Neuronal stem cell (in vitro differentiated cells): ENCODE measurements around the gene SIGLEC11.
A peak's percentile ranks its signal among the peaks of the same experiment; 100 is the strongest.

Source experiments
- DNase-seq: peaks from one replicate; pipeline ENCODE4 v3.0.0-alpha.2; 2013; ENCODE audit warnings: low spot score
- H2AFZ ChIP-seq: one replicate; pipeline ENCODE4 v1.6.1; 2013; ENCODE audit warnings: mild to moderate bottlenecking, low read length, inconsistent platforms
- H2AK5ac ChIP-seq: 2 replicates; pipeline ENCODE4 v1.6.1; 2013; ENCODE audit warnings: low read depth, mild to moderate bottlenecking, inconsistent platforms, low read length, moderate library complexity, mixed read lengths
- H2BK120ac ChIP-seq: 2 replicates; pipeline ENCODE4 v1.6.1; 2013; ENCODE audit warnings: low read depth, mild to moderate bottlenecking, inconsistent platforms, low read length, moderate library complexity, mixed read lengths
- H2BK12ac ChIP-seq: one replicate; pipeline ENCODE4 v1.6.1; 2013; ENCODE audit warnings: low read length, inconsistent platforms
- H2BK15ac ChIP-seq: 2 replicates; pipeline ENCODE4 v1.6.1; 2013; ENCODE audit warnings: mild to moderate bottlenecking, low read length, inconsistent platforms, mixed read lengths
- H2BK5ac ChIP-seq: one replicate; pipeline ENCODE4 v1.6.1; 2013; ENCODE audit warnings: inconsistent platforms, mild to moderate bottlenecking, low read length, moderate library complexity
- H3K14ac ChIP-seq: one replicate; pipeline ENCODE4 v1.6.1; 2013; ENCODE audit warnings: low read length, inconsistent platforms
- H3K18ac ChIP-seq: 2 replicates; pipeline ENCODE4 v1.6.1; 2013; ENCODE audit warnings: low read length, inconsistent platforms
- H3K23ac ChIP-seq: 2 replicates; pipeline ENCODE4 v1.6.1; 2013; ENCODE audit warnings: low read depth, mild to moderate bottlenecking, mixed read lengths, low read length, inconsistent platforms; ENCODE audit not compliant: poor library complexity
- H3K27ac ChIP-seq: replicated peaks from 3 replicates; pipeline ENCODE4 v1.5.1; 2013; ENCODE audit warnings: low read length, inconsistent platforms
- H3K27me3 ChIP-seq, 3 experiments: 2 replicates each; pipeline ENCODE4 v1.6.1; 2013; ENCODE audit warnings: low read length in 3 of 3, mild to moderate bottlenecking in 2 of 3, inconsistent platforms in 1 of 3, low read depth in 1 of 3, mixed read lengths in 1 of 3, moderate library complexity in 1 of 3; ENCODE audit not compliant: control insufficient read depth in 3 of 3, insufficient read depth in 3 of 3
- H3K36me3 ChIP-seq, 2 donors: replicated peaks in 1 of 2; 2 replicates each; pipeline ENCODE4 v1.6.1; 2013; ENCODE audit warnings: low read length in 2 of 2; ENCODE audit not compliant: control insufficient read depth in 2 of 2, insufficient read depth in 2 of 2
- H3K4ac ChIP-seq: 2 replicates; pipeline ENCODE4 v1.6.1; 2013; ENCODE audit warnings: inconsistent platforms, mild to moderate bottlenecking, low read length, moderate library complexity
- H3K4me1 ChIP-seq, 2 donors: 1 replicate in 1 of 2; 2 replicates in 1 of 2; pipeline ENCODE4 v1.6.1; 2013; ENCODE audit warnings: low read length in 2 of 2, low read depth in 1 of 2; ENCODE audit not compliant: control insufficient read depth in 2 of 2, insufficient read depth in 1 of 2
- H3K4me2 ChIP-seq: one replicate; pipeline ENCODE4 v1.6.1; 2013; ENCODE audit warnings: mild to moderate bottlenecking, low read length, inconsistent platforms; ENCODE audit not compliant: insufficient read depth, poor library complexity, severe bottlenecking
- H3K4me3 ChIP-seq, 2 donors: 2 replicates each; pipeline ENCODE4 v1.5.1; 2013; ENCODE audit warnings: low read length in 2 of 2, mild to moderate bottlenecking in 2 of 2, inconsistent platforms in 1 of 2, moderate library complexity in 1 of 2
- H3K79me1 ChIP-seq: one replicate; pipeline ENCODE4 v1.6.1; 2013; ENCODE audit warnings: low read depth, mild to moderate bottlenecking, inconsistent platforms, low read length, moderate library complexity
- H3K9ac ChIP-seq: one replicate; pipeline ENCODE4 v1.6.1; 2013; ENCODE audit warnings: mild to moderate bottlenecking, low read depth, low read length, inconsistent platforms; ENCODE audit not compliant: poor library complexity
- H3K9me3 ChIP-seq, 2 donors: replicated peaks in 1 of 2; 2 replicates each; pipeline versions ENCODE3 to v1.6.1; 2013; ENCODE audit warnings: low read length in 2 of 2, mild to moderate bottlenecking in 2 of 2, inconsistent platforms in 1 of 2, low read depth in 1 of 2, mixed read lengths in 1 of 2, moderate library complexity in 1 of 2; ENCODE audit not compliant: control insufficient read depth in 2 of 2, insufficient read depth in 1 of 2
- H4K8ac ChIP-seq: one replicate; pipeline ENCODE4 v1.6.1; 2013; ENCODE audit warnings: low read depth, mild to moderate bottlenecking, inconsistent platforms, low read length, moderate library complexity
- H4K91ac ChIP-seq: one replicate; pipeline ENCODE4 v1.6.1; 2013; ENCODE audit warnings: low read length, low read depth, mild to moderate bottlenecking, inconsistent platforms; ENCODE audit not compliant: poor library complexity
- WGBS, 2 donors: extraction: QIAGEN DNeasy Blood & Tissue Kit; methylation state at CpG; one replicate each; pipeline ENCODE4 v1.1.7; 2013; ENCODE audit warnings: missing lambda C conversion rate in 2 of 2, mixed read lengths in 1 of 2; ENCODE audit not compliant: insufficient read length in 2 of 2, insufficient replicate concordance in 1 of 2; ENCODE audit errors: extremely low coverage in 2 of 2; 5-methylcytosine and 5-hydroxymethylcytosine counted together

Gene SIGLEC11

DNA sequence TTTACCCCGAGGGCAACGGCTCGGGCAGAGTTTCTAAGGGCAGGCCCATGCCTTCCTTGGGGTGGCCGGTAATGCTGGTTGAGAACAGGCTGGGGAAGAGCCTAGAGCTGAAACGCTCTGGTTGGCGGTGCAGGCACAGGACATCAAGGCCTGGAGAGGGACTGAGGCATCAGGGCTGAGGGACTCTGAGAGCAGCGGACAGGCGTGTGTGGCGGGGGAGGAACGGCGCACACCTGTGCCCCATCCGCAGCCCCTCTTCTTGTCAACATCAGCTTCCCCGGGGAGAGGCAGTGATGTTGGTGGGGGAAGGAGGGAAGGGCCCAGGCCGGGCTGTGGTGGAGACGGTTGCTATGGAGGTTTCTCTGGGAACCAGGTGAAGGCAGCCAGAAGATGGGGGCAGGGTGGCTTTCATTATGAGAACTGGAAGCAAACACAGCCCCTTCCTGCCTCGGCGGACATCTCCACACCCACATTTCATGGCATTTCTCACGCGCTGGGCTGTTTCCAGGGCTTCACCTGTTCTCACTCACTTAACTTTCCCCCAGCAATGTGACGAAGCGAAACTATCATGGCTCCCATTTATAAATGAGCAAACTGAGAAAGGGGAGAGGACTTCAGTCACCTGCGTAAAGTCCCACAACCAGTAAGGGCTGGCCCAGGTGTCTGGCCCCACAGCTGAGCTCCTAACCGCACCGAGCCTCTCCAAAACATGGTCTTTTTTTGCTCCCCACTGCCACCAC lies 40.2 kb downstream of the SIGLEC11 start:
- H3K23ac ChIP-seq, result peak overlapping the region; percentile 11
- H2BK12ac ChIP-seq, result no peak overlapping the region
- H3K9me3 ChIP-seq, result peaks cover 2 to 3% of the 10 kb centered on the region in 2 donors
- H3K4ac ChIP-seq, result no peak overlapping the region
- no peak overlapping the region for H4K91ac ChIP-seq
- no peak overlapping the region for H2BK5ac ChIP-seq
- no peak overlapping the region for H2AK5ac ChIP-seq
- no peak overlapping the region for H3K14ac ChIP-seq
- H3K4me1 ChIP-seq, result peaks cover 0 to 12% of the 10 kb centered on the region in 2 donors
- H2AFZ ChIP-seq, result no peak overlapping the region
- H3K27me3 ChIP-seq, result no peaks in the 10 kb centered on the region
- H3K4me2 ChIP-seq, result no peak overlapping the region
- peak overlapping the region; percentile 50 for H3K9ac ChIP-seq
- H3K36me3 ChIP-seq, result peaks cover 38 to 93% of the 10 kb centered on the region in 2 donors
- H2BK15ac ChIP-seq, result no peak overlapping the region
- no peak overlapping the region for H3K18ac ChIP-seq
- H3K4me3 ChIP-seq, result no peak overlapping the region
- peaks cover 35% of the 10 kb centered on the region for H3K79me1 ChIP-seq
- no peak for DNase-seq
- no peak overlapping the region for H2BK120ac ChIP-seq
- no CpG with 5 or more reads among the region's 24 CpGs for WGBS, 2 donors
- H3K27ac ChIP-seq, result no peak overlapping the region
- no peak overlapping the region for H4K8ac ChIP-seq

DNA sequence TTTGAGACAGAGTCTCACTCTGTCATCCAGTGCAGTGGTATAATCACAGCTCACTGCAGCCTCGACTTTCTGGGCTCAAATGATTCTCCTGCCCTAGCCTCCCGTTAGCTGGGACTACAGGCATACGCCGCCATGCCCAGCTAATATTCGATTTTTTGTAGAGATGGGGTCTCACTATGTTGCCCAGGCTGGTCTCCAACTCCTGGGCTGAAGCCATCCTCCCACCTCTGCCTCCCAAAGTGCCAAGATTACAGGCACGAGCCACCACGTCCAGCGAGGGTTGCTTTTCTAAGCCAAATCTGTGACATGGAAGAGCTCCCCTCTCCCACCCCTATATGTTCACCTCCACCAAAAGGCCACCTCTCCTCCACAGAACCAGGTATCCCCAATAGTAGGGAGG lies 42.9 kb downstream of the SIGLEC11 start:
- H2BK12ac ChIP-seq, result no peak overlapping the region
- peaks cover 5 to 7% of the 10 kb centered on the region in 2 donors for H3K9me3 ChIP-seq
- no peak for DNase-seq
- H2BK120ac ChIP-seq, result no peak overlapping the region
- peaks cover 30% of the 10 kb centered on the region for H3K79me1 ChIP-seq
- H3K27ac ChIP-seq, result no peak overlapping the region
- H3K9ac ChIP-seq, result no peak overlapping the region
- no peak overlapping the region for H2AK5ac ChIP-seq
- H2BK15ac ChIP-seq, result no peak overlapping the region
- H3K18ac ChIP-seq, result no peak overlapping the region
- no peak overlapping the region for H4K8ac ChIP-seq
- no peak overlapping the region for H3K14ac ChIP-seq
- no peak overlapping the region for H2BK5ac ChIP-seq
- no peaks in the 10 kb centered on the region for H3K27me3 ChIP-seq
- H3K23ac ChIP-seq, result no peak overlapping the region
- no CpG with 5 or more reads among the region's 8 CpGs for WGBS, 2 donors
- H3K4me3 ChIP-seq, result no peak overlapping the region
- H3K4me1 ChIP-seq, result peaks cover 0 to 12% of the 10 kb centered on the region in 2 donors
- H3K4me2 ChIP-seq, result no peak overlapping the region
- no peak overlapping the region for H4K91ac ChIP-seq
- no peak overlapping the region for H2AFZ ChIP-seq
- H3K36me3 ChIP-seq, result peaks cover 43 to 91% of the 10 kb centered on the region in 2 donors
- no peak overlapping the region for H3K4ac ChIP-seq

DNA sequence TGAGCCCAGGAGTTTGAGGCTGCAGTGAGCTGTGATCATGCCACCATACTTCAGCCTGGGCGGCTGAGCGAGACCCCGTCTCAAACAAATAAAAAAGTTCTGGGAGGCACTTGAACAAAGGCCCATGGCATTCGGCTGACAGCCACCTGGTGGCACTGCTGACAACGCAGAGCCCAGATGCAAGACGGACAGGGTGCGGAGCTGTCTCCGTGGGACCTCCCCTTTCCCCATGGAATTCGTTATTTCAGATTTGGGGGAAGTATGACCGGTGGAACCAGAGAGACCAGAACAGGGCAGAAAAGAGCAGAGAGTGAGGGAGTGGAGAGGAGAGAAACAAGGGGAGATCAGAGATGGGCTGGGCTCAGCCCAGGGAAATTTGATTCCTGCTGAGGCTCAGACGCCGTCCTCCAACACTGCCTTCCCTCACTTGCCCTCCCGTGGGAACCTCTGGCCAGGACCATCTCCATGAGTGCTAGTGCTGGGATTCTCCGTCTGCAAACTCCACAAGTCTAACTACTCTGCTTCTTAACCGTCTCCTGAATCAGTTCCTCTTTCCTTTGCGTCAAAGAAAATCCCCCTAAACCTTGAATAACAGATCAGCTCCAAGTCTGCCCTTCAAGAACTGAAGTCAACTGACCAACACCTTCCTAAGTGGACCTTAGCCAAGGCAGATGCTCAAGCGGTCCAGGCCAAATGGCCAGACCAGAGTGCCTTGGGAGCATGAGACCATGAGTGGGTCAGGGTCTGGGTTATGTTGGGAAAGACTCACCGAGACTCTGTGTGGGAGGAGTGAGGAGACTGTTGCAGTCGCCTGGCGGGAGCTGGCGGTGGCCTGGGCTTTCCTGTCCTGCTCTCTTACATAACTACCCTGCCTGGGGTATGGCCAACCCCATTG lies 43.9 kb downstream of the SIGLEC11 start:
- H2BK15ac ChIP-seq, result no peak overlapping the region
- WGBS, 2 donors, result no CpG with 5 or more reads among the region's 21 CpGs
- no peak overlapping the region for H4K8ac ChIP-seq
- no peak for DNase-seq
- H3K27me3 ChIP-seq, result no peaks in the 10 kb centered on the region
- H3K9ac ChIP-seq, result no peak overlapping the region
- H3K4ac ChIP-seq, result no peak overlapping the region
- no peak overlapping the region for H3K4me3 ChIP-seq
- no peak overlapping the region for H3K14ac ChIP-seq
- H3K4me1 ChIP-seq, result peaks cover 0 to 10% of the 10 kb centered on the region in 2 donors
- H2BK5ac ChIP-seq, result no peak overlapping the region
- no peak overlapping the region for H2AFZ ChIP-seq
- no peak overlapping the region for H2BK120ac ChIP-seq
- H3K36me3 ChIP-seq, result peaks cover 45 to 90% of the 10 kb centered on the region in 2 donors
- H2BK12ac ChIP-seq, result no peak overlapping the region
- no peak overlapping the region for H3K4me2 ChIP-seq
- peaks cover 27% of the 10 kb centered on the region for H3K79me1 ChIP-seq
- no peak overlapping the region for H3K23ac ChIP-seq
- no peak overlapping the region for H3K27ac ChIP-seq
- no peak overlapping the region for H2AK5ac ChIP-seq
- H4K91ac ChIP-seq, result no peak overlapping the region
- peaks cover 5 to 7% of the 10 kb centered on the region in 2 donors for H3K9me3 ChIP-seq
- no peak overlapping the region for H3K18ac ChIP-seq

DNA sequence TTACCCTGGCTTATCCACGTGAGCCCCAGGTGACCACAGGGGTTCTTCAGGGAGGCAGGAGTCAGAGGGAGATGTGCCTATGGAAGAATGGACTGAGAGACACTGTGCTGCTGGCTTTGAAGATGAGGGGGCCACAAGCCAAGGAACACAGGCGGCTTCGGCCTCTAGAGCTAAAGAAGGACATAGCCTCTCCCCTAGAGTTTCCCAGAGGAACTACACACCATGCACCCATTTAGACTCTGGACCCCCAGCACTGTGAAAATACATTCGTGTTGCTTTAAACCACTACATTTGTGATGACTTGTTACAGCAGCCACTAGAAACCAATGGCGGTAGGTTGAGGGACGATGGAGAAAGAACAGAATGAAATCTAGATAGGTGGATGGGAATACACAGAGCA lies 45.7 kb downstream of the SIGLEC11 start:
- no peak overlapping the region for H2BK12ac ChIP-seq
- peaks cover 5 to 7% of the 10 kb centered on the region in 2 donors for H3K9me3 ChIP-seq
- H3K9ac ChIP-seq, result no peak overlapping the region
- no CpG with 5 or more reads among the region's 6 CpGs for WGBS, 2 donors
- H3K18ac ChIP-seq, result no peak overlapping the region
- no peak overlapping the region for H3K4me2 ChIP-seq
- peaks cover 41 to 88% of the 10 kb centered on the region in 2 donors for H3K36me3 ChIP-seq
- H3K4me3 ChIP-seq, result no peak overlapping the region
- no peak overlapping the region for H2BK15ac ChIP-seq
- no peak overlapping the region for H2BK120ac ChIP-seq
- no peak overlapping the region for H2AFZ ChIP-seq
- peaks cover 20% of the 10 kb centered on the region for H3K79me1 ChIP-seq
- H3K27me3 ChIP-seq, result no peaks in the 10 kb centered on the region
- peaks cover 0 to 3% of the 10 kb centered on the region in 2 donors for H3K4me1 ChIP-seq
- no peak overlapping the region for H3K23ac ChIP-seq
- no peak overlapping the region for H3K4ac ChIP-seq
- no peak overlapping the region for H4K91ac ChIP-seq
- H4K8ac ChIP-seq, result no peak overlapping the region
- no peak overlapping the region for H3K14ac ChIP-seq
- no peak for DNase-seq
- no peak overlapping the region for H3K27ac ChIP-seq
- no peak overlapping the region for H2AK5ac ChIP-seq
- H2BK5ac ChIP-seq, result no peak overlapping the region
